ENCODE data around the gene SORCS2.

Gene SORCS2

DNA sequence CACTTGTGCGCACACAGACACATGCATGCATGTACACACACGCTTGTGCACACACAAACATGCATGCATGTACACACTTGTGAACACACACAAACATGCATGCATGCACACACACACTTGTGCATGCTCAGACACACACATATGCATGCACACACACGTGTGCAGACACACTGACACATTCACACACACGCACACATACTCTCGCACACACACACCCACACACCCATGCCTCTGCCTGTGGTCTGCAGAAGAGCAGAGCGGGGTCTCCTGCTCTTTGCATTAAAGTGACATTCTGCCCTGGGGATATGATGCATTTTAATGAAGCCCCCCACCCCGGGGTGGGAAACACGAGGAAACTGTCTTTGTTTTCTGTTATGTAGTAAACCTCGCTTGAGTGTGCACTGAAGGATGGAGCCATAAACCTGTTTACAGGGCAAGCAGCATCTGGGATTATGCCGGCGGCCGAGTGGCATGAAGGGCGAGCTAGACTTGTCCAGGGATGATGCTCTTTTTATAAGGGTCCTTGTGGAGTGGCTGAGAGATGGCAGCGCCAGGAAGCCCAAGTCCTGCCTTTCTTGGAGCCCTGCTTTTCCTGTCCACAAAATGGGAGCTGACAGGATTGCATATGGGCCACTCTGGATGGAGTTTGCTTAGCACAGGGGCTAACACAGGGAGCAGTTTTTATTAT lies 224.6 kb downstream of the SORCS2 start:
- Histone ChIP-seq H2BK5ac (ENCODE audit: low read depth, low read length, poor library complexity, severe bottlenecking) (no peak overlapping the region), H3K18ac (ENCODE audit: low read depth in 1 of 2, low read length in 2 of 2) (no peak overlapping the region), H3K9ac (ENCODE audit: low read length) (no peak overlapping the region), H2BK120ac (ENCODE audit: low read depth, low read length) (no peak overlapping the region), H4K91ac (ENCODE audit: low read length) (peak overlapping the region; percentile 5), H3K23ac (ENCODE audit: low read length in 2 of 2) (no peak overlapping the region), H3K9me3 (ENCODE audit: control insufficient read depth, low read length) (no peaks in the 10 kb centered on the region), H2AK5ac (ENCODE audit: low read length, severe bottlenecking) (no peak overlapping the region), H3K27me3 (ENCODE audit: control insufficient read depth in 1 of 2, insufficient read depth in 1 of 2, low read length in 2 of 2) (peaks cover 10 to 17% of the 10 kb centered on the region in 2 experiments), H2BK12ac (ENCODE audit: low read length in 2 of 2) (no peak overlapping the region), H3K4me1 (ENCODE audit: control insufficient read depth, insufficient read depth, low read depth, low read length) (peaks cover 8% of the 10 kb centered on the region), H2AFZ (ENCODE audit: low read depth, low read length) (no peak overlapping the region), H3K4me2 (ENCODE audit: low read length, poor library complexity, severe bottlenecking) (no peak overlapping the region), H3K14ac (ENCODE audit: low read length in 2 of 2) (no peak overlapping the region), H3K36me3 (ENCODE audit: control insufficient read depth in 1 of 2, insufficient read depth in 2 of 2, low read depth in 1 of 2, low read length in 2 of 2) (no peaks in the 10 kb centered on the region), H3K4ac (ENCODE audit: low read depth in 1 of 2, low read length in 2 of 2) (no peak overlapping the region), H2BK15ac (ENCODE audit: low read depth, poor library complexity, severe bottlenecking) (no peak overlapping the region), H3K27ac (ENCODE audit: low read length, poor library complexity, severe bottlenecking) (no peak overlapping the region), H4K8ac (ENCODE audit: low read length) (no peak overlapping the region), H3K4me3 (ENCODE audit: insufficient read depth in 1 of 2, low read depth in 1 of 2, low read length in 2 of 2) (no peak overlapping the region), H3K79me1 (replicated peaks; ENCODE audit: low read length, poor library complexity, severe bottlenecking) (peaks cover 2% of the 10 kb centered on the region)
- WGBS: 83% methylated on average over 14 of the region's 14 CpGs
- no peak for DNase-seq

DNA sequence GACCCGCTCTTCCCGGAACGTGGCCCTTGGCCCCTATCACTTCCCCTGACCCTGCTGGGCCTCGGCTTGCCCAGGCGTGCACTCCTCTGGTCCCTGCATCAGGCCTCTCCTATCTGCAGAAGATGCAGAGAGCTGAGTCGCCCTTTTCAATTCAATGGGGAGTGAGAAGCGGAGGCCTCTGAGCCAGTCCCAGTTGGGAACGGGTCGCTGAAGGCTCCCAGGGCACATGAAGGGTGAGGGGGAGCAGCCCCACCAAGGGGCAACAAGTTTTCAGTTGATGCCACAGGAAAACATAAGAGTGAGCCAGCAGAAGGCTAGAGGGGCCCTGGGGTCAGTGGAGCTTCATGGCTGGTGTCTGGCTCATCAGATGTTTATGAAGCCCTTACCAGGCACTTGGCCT lies 225.3 kb downstream of the SORCS2 start:
- no peak overlapping the region for H3K4me3 ChIP-seq (ENCODE audit: insufficient read depth in 1 of 2, low read depth in 1 of 2, low read length in 2 of 2)
- H2BK12ac ChIP-seq (ENCODE audit: low read length in 2 of 2): no peak overlapping the region
- no peak overlapping the region for H2BK15ac ChIP-seq (ENCODE audit: low read depth, poor library complexity, severe bottlenecking)
- no peak overlapping the region for H3K18ac ChIP-seq (ENCODE audit: low read depth in 1 of 2, low read length in 2 of 2)
- H3K14ac ChIP-seq (ENCODE audit: low read length in 2 of 2): no peak overlapping the region
- H3K27ac ChIP-seq (ENCODE audit: low read length, poor library complexity, severe bottlenecking): no peak overlapping the region
- H4K91ac ChIP-seq (ENCODE audit: low read length): no peak overlapping the region
- no peak overlapping the region for H3K4me2 ChIP-seq (ENCODE audit: low read length, poor library complexity, severe bottlenecking)
- H3K9me3 ChIP-seq (ENCODE audit: control insufficient read depth, low read length): no peaks in the 10 kb centered on the region
- DNase-seq: no peak
- no peak overlapping the region for H2AK5ac ChIP-seq (ENCODE audit: low read length, severe bottlenecking)
- no peak overlapping the region for H2BK5ac ChIP-seq (ENCODE audit: low read depth, low read length, poor library complexity, severe bottlenecking)
- no peak overlapping the region for H2BK120ac ChIP-seq (ENCODE audit: low read depth, low read length)
- H3K4me1 ChIP-seq (ENCODE audit: control insufficient read depth, insufficient read depth, low read depth, low read length): peaks cover 10% of the 10 kb centered on the region
- H3K27me3 ChIP-seq (ENCODE audit: control insufficient read depth in 1 of 2, insufficient read depth in 1 of 2, low read length in 2 of 2): peaks cover 7 to 10% of the 10 kb centered on the region in 2 experiments
- no peak overlapping the region for H4K8ac ChIP-seq (ENCODE audit: low read length)
- no peak overlapping the region for H3K23ac ChIP-seq (ENCODE audit: low read length in 2 of 2)
- no peaks in the 10 kb centered on the region for H3K79me1 ChIP-seq (replicated peaks; ENCODE audit: low read length, poor library complexity, severe bottlenecking)
- no peak overlapping the region for H2AFZ ChIP-seq (ENCODE audit: low read depth, low read length)
- no peak overlapping the region for H3K4ac ChIP-seq (ENCODE audit: low read depth in 1 of 2, low read length in 2 of 2)
- 89% methylated on average over 9 of the region's 9 CpGs for WGBS
- no peaks in the 10 kb centered on the region for H3K36me3 ChIP-seq (ENCODE audit: control insufficient read depth in 1 of 2, insufficient read depth in 2 of 2, low read depth in 1 of 2, low read length in 2 of 2)
- no peak overlapping the region for H3K9ac ChIP-seq (ENCODE audit: low read length)

DNA sequence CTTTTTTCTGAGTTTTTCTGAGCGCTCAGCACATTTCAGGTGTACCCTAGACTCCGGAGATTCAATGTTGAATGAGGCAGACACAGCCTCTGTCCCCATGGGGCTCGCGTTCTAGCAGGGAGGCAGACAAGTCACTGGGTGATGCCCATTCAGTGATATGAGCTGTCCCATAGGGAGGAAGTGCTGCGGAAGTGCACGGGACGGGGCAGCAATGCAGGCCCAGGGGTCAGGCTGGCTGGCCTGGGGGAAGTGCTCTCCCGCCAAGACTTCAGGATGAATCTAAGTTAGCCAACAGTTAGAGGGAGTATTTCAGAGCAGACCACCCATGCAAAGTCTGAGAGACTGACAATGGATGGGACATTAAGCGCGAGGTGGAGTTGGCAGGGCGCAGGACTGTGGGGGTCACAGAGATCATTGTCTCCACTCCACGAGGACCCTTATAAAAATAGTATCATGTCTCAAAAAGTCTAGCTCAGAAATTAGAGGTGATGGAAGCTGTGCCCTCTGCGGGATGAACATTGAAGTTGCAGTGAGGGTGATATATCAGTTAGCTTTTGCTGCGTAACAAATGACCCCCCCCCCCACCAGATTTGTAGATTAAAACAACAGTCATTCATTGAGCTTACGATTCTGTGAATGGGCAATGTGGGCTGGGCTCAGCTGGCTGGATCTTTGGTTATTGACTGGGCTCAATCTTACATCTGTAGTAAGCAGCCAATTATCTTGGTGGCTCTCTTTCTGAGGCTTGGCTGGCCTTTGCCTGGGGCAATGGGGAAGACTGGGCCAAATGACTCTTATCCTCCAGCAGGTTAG lies 226.0 kb downstream of the SORCS2 start:
- 92% methylated on average over 12 of the region's 15 CpGs for WGBS
- H3K9ac ChIP-seq (ENCODE audit: low read length): no peak overlapping the region

DNA sequence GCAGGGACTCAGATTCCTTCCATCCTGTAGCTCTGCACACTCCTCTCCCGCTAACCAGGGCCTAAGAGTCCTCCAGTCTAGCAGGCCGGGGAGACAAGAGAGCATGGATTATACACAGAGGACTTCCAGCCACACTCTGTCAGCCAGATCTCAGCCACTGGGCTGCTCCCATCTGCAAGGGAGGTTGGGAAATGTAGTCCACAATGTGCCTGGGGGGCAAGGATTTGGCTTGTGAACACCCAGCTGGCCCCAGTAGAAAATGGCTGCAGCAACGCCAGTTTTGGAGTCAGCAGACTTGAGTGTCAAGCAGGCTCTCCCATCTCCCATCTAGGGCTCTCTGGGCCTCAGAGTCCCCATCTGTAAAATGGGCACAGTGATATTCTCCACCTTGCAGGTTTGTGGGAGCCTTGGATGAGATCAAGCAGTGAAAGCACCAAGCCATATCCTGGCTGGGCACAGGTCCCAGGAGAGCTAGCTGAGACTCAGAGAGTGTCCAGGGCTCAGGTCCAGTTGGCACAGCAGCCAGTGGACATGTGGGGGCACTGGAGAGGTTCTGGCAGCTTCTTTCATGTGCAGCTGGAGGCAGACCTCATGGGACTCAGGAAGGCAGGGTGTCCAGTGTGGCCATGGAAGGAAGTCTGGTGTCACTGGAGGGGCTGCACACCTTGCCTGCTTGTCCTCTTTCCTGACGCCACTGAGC lies 227.8 kb downstream of the SORCS2 start:
- Histone ChIP-seq H4K91ac (ENCODE audit: low read length) (no peak overlapping the region), H2AK5ac (ENCODE audit: low read length, severe bottlenecking) (no peak overlapping the region), H4K8ac (ENCODE audit: low read length) (no peak overlapping the region), H3K4me3 (ENCODE audit: insufficient read depth in 1 of 2, low read depth in 1 of 2, low read length in 2 of 2) (no peak overlapping the region), H3K14ac (ENCODE audit: low read length in 2 of 2) (no peak overlapping the region), H2BK5ac (ENCODE audit: low read depth, low read length, poor library complexity, severe bottlenecking) (no peak overlapping the region), H3K4me1 (ENCODE audit: control insufficient read depth, insufficient read depth, low read depth, low read length) (peaks cover 2% of the 10 kb centered on the region), H3K4me2 (ENCODE audit: low read length, poor library complexity, severe bottlenecking) (no peak overlapping the region), H2BK15ac (ENCODE audit: low read depth, poor library complexity, severe bottlenecking) (no peak overlapping the region), H3K4ac (ENCODE audit: low read depth in 1 of 2, low read length in 2 of 2) (no peak overlapping the region), H3K9me3 (ENCODE audit: control insufficient read depth, low read length) (no peaks in the 10 kb centered on the region), H3K27ac (ENCODE audit: low read length, poor library complexity, severe bottlenecking) (no peak overlapping the region), H3K23ac (ENCODE audit: low read length in 2 of 2) (no peak overlapping the region), H3K36me3 (ENCODE audit: control insufficient read depth in 1 of 2, insufficient read depth in 2 of 2, low read depth in 1 of 2, low read length in 2 of 2) (no peaks in the 10 kb centered on the region), H2AFZ (ENCODE audit: low read depth, low read length) (no peak overlapping the region), H2BK120ac (ENCODE audit: low read depth, low read length) (no peak overlapping the region), H3K27me3 (ENCODE audit: control insufficient read depth in 1 of 2, insufficient read depth in 1 of 2, low read length in 2 of 2) (peaks cover 4 to 19% of the 10 kb centered on the region in 2 experiments), H3K9ac (ENCODE audit: low read length) (no peak overlapping the region), H3K79me1 (replicated peaks; ENCODE audit: low read length, poor library complexity, severe bottlenecking) (no peaks in the 10 kb centered on the region), H3K18ac (ENCODE audit: low read depth in 1 of 2, low read length in 2 of 2) (no peak overlapping the region), H2BK12ac (ENCODE audit: low read length in 2 of 2) (no peak overlapping the region)
- no peak for DNase-seq
- WGBS: 60% methylated on average over 4 of the region's 4 CpGs

More for the DNA sequence above, 226.0 kb downstream of the SORCS2 start:
- Histone ChIP-seq H4K8ac (ENCODE audit: low read length) (no peak overlapping the region), H3K23ac (ENCODE audit: low read length in 2 of 2) (no peak overlapping the region), H3K27me3 (ENCODE audit: control insufficient read depth in 1 of 2, insufficient read depth in 1 of 2, low read length in 2 of 2) (peaks cover 7 to 9% of the 10 kb centered on the region in 2 experiments), H3K9me3 (ENCODE audit: control insufficient read depth, low read length) (no peaks in the 10 kb centered on the region), H2BK5ac (ENCODE audit: low read depth, low read length, poor library complexity, severe bottlenecking) (no peak overlapping the region), H3K27ac (ENCODE audit: low read length, poor library complexity, severe bottlenecking) (no peak overlapping the region), H2BK15ac (ENCODE audit: low read depth, poor library complexity, severe bottlenecking) (no peak overlapping the region), H4K91ac (ENCODE audit: low read length) (no peak overlapping the region), H3K14ac (ENCODE audit: low read length in 2 of 2) (no peak overlapping the region), H3K4me3 (ENCODE audit: insufficient read depth in 1 of 2, low read depth in 1 of 2, low read length in 2 of 2) (peak overlapping the region in 1 of 2 experiments; percentile 8), H3K79me1 (replicated peaks; ENCODE audit: low read length, poor library complexity, severe bottlenecking) (no peaks in the 10 kb centered on the region), H2BK12ac (ENCODE audit: low read length in 2 of 2) (no peak overlapping the region), H3K4me1 (ENCODE audit: control insufficient read depth, insufficient read depth, low read depth, low read length) (peaks cover 10% of the 10 kb centered on the region), H2AK5ac (ENCODE audit: low read length, severe bottlenecking) (no peak overlapping the region), H2BK120ac (ENCODE audit: low read depth, low read length) (no peak overlapping the region), H2AFZ (ENCODE audit: low read depth, low read length) (no peak overlapping the region), H3K18ac (ENCODE audit: low read depth in 1 of 2, low read length in 2 of 2) (no peak overlapping the region), H3K4ac (ENCODE audit: low read depth in 1 of 2, low read length in 2 of 2) (no peak overlapping the region), H3K4me2 (ENCODE audit: low read length, poor library complexity, severe bottlenecking) (no peak overlapping the region), H3K36me3 (ENCODE audit: control insufficient read depth in 1 of 2, insufficient read depth in 2 of 2, low read depth in 1 of 2, low read length in 2 of 2) (no peaks in the 10 kb centered on the region)
- DNase-seq: no peak

Measured in mesenchymal stem cell (in vitro differentiated cells and primary cell).